Spleen (tissue), 7 donors: ENCODE measurements around the gene AGBL3.

Source experiments
- CTCF ChIP-seq, 11 experiments: fragments of 200-600 bp in 7 of 11; fragments of 450-650 bp in 4 of 11; sonication (generic) in 4 of 11; IDR thresholded peaks in 8 of 11; conservative IDR thresholded peaks in 3 of 11; 1 replicate in 7 of 11; 2 replicates in 4 of 11; pipeline versions ENCODE4 v1.4.0 to v1.8.0; 2016 to 2021; ENCODE audit warnings: antibody characterized with exemption in 11 of 11, inconsistent platforms in 4 of 11, mild to moderate bottlenecking in 1 of 11
- POLR2A ChIP-seq, 3 donors: fragments of 450-650 bp; IDR thresholded peaks; one replicate each; pipeline ENCODE4 v1.5.1; 2017; ENCODE audit warnings: antibody characterized with exemption in 3 of 3, mild to moderate bottlenecking in 1 of 3
- donor health status: DM: no; HTN: no; CAD: no; lungs with moderate emphysema.
- donor health status: DM: no; HTN: no; CAD: no.
- donor health status: DM: no; HTN: no; CAD: no.

GRCh38 chr7:135151132-135151531 is 164.8 kb downstream of the AGBL3 start:
- TF ChIP-seq POLR2A (IDR thresholded peaks at IDR 0.05) (no peak), CTCF (IDR thresholded peaks at IDR 0.05 in 8 of 11, conservative IDR thresholded peaks at IDR 0.05 in 3 of 11) (no peak)
